Immature natural killer cell (primary cell): ENCODE results near the gene ALOX15. TPM values are rescaled to one million over a fixed set of nuclear protein-coding genes. Genes with fewer than 3 reads are reported as not detected.

Experiments
- DNase-seq, 3 donors: peaks; one replicate each; pipeline ENCODE4 v3.0.0; 2022; ENCODE audit warnings: mixed read lengths in 1 of 3
- H3K27ac Mint-ChIP-seq, 6 donors: one replicate each; pipeline ENCODE4 v1.8.0; 2020; ENCODE audit warnings: mixed read lengths in 6 of 6, mild to moderate bottlenecking in 5 of 6, inconsistent platforms in 4 of 6, moderate library complexity in 3 of 6
- H3K27me3 Mint-ChIP-seq, 3 donors: one replicate each; pipeline ENCODE4 v1.8.0; 2020 to 2021; ENCODE audit warnings: low read depth in 3 of 3, mild to moderate bottlenecking in 3 of 3, mixed read lengths in 3 of 3, moderate library complexity in 3 of 3, inconsistent platforms in 1 of 3
- H3K36me3 Mint-ChIP-seq, 3 donors: one replicate each; pipeline ENCODE4 v1.8.0; 2020; ENCODE audit warnings: mixed read lengths in 3 of 3, inconsistent platforms in 2 of 3, mild to moderate bottlenecking in 2 of 3
- H3K4me1 Mint-ChIP-seq, 2 donors: one replicate each; pipeline ENCODE4 v1.8.0; 2020; ENCODE audit warnings: inconsistent platforms in 2 of 2, mild to moderate bottlenecking in 2 of 2, mixed read lengths in 2 of 2, moderate library complexity in 1 of 2
- H3K4me3 Mint-ChIP-seq, 5 donors: one replicate each; pipeline ENCODE4 v1.8.0; 2020; ENCODE audit warnings: mild to moderate bottlenecking in 5 of 5, mixed read lengths in 5 of 5, inconsistent platforms in 3 of 5, moderate library complexity in 3 of 5
- H3K9me3 Mint-ChIP-seq, 6 donors: one replicate each; pipeline ENCODE4 v1.8.0; 2020; ENCODE audit warnings: mild to moderate bottlenecking in 6 of 6, mixed read lengths in 6 of 6, inconsistent platforms in 4 of 6, moderate library complexity in 3 of 6
- polyA plus RNA-seq, 3 donors: library from polyadenylated mRNA; unstranded; fragments of 300-500 nt; fragmentation: Illumina TruSeq; gene quantifications; one replicate each; pipeline ENCODE4 v1.2.3, GENCODE V29; 2021

The ALOX15 gene
- polyA plus RNA-seq, 3 donors from 2014 or later: not detected

GRCh38 chr17:4582691-4583090, 58.8 kb downstream of the ALOX15 start:
- no peaks in the 10 kb centered on the region for H3K36me3 Mint-ChIP-seq
- peaks cover 0 to 4% (median 0%) of the 10 kb centered on the region in 6 donors for H3K9me3 Mint-ChIP-seq
- peaks cover 2 to 11% (median 4%) of the 10 kb centered on the region in 3 donors for H3K27me3 Mint-ChIP-seq
- no peak for DNase-seq
- H3K4me1 Mint-ChIP-seq: peaks cover 0 to 5% of the 10 kb centered on the region in 2 donors
- no peak overlapping the region for H3K4me3 Mint-ChIP-seq
- H3K27ac Mint-ChIP-seq: no peak overlapping the region

- Mint-ChIP-seq H3K27ac (no peak overlapping the region), H3K36me3 (no peaks in the 10 kb centered on the region), H3K4me1 (peaks cover 0 to 5% of the 10 kb centered on the region in 2 donors), H3K4me3 (no peak overlapping the region), H3K27me3 (peaks cover 2 to 11% (median 4%) of the 10 kb centered on the region in 3 donors), H3K9me3 (peaks cover 0 to 4% (median 0%) of the 10 kb centered on the region in 6 donors)
- no peak for DNase-seq
Measured at GRCh38 chr17:4582101-4582501, 59.4 kb downstream of the ALOX15 start.

Other genes starting within 250 kb of the ALOX15 start
- gene SPNS3, start 207.7 kb downstream of the ALOX15 start, polyA plus RNA-seq: 1 to 10 TPM; 2.7 to 7.3 (median 2.8) TPM
- gene SPNS2, start 142.8 kb downstream of the ALOX15 start, polyA plus RNA-seq: under 1 TPM in 1 of 3 donors, not detected in 2; 0.26 TPM
- gene MYBBP1A, start 86.3 kb downstream of the ALOX15 start, polyA plus RNA-seq: 10 to 100 TPM in 1 of 3 donors, 1 to 10 TPM in 2; 3.5 to 21.9 (median 7.2) TPM
- not detected for gene GGT6, start 81.1 kb downstream of the ALOX15 start, polyA plus RNA-seq
- not detected for gene SMTNL2, start 57.1 kb downstream of the ALOX15 start, polyA plus RNA-seq
- 10 to 100 TPM in 1 of 3 donors, 1 to 10 TPM in 2; 3.8 to 11.1 (median 4.6) TPM for gene PELP1, start 62.5 kb upstream of the ALOX15 start, polyA plus RNA-seq
- gene ARRB2, start 69.0 kb upstream of the ALOX15 start, polyA plus RNA-seq: 10 to 100 TPM; 46.0 to 70.9 (median 60.4) TPM
- gene MED11, start 89.8 kb upstream of the ALOX15 start, polyA plus RNA-seq: 10 to 100 TPM; 26.2 to 52.1 (median 37.6) TPM
- gene ZMYND15, start 98.2 kb upstream of the ALOX15 start, polyA plus RNA-seq: not detected
- 1 to 10 TPM; 1.1 to 2.2 (median 1.1) TPM for gene CXCL16, start 98.2 kb upstream of the ALOX15 start, polyA plus RNA-seq
- not detected for gene TM4SF5, start 130.2 kb upstream of the ALOX15 start, polyA plus RNA-seq
- not detected for gene VMO1, start 144.7 kb upstream of the ALOX15 start, polyA plus RNA-seq
- gene GLTPD2, start 147.3 kb upstream of the ALOX15 start, polyA plus RNA-seq: under 1 TPM in 2 of 3 donors, not detected in 1; 0.57 to 0.74 TPM
- gene PSMB6, start 154.5 kb upstream of the ALOX15 start, polyA plus RNA-seq: 100 to 1,000 TPM; 327 to 701 (median 348) TPM
- 1 to 10 TPM in 1 of 3 donors, under 1 TPM in 1, not detected in 1; 0.78 to 2.0 TPM for gene PLD2, start 165.5 kb upstream of the ALOX15 start, polyA plus RNA-seq
- gene MINK1, start 191.7 kb upstream of the ALOX15 start, polyA plus RNA-seq: 10 to 100 TPM in 1 of 3 donors, 1 to 10 TPM in 2; 2.0 to 13.5 (median 3.8) TPM